Mammary epithelial cell (primary cell): ENCODE data around the gene SFTPB.

Experiments
- CTCF ChIP-seq, 2 donors: IDR thresholded peaks in 1 of 2; conservative IDR thresholded peaks in 1 of 2; 2 replicates each; pipeline ENCODE4 v1.5.1; 2011 to 2012; ENCODE audit warnings: inconsistent platforms in 2 of 2, low read length in 2 of 2, mild to moderate bottlenecking in 2 of 2, control low read depth in 1 of 2, low read depth in 1 of 2; ENCODE audit not compliant: insufficient read depth in 1 of 2; ENCODE audit errors: extremely low read depth in 1 of 2
- EZH2 ChIP-seq: IDR thresholded peaks from 2 replicates; pipeline ENCODE4 v1.6.1; 2012; ENCODE audit warnings: low read length, inconsistent platforms, borderline replicate concordance

GRCh38 chr2:85705680-85706039, 37.7 kb upstream of the SFTPB start:
- TF ChIP-seq CTCF (conservative IDR thresholded peaks at IDR 0.05 in 1 of 2, IDR thresholded peaks at IDR 0.05 in 1 of 2; ENCODE audit: extremely low read depth in 1 of 2, insufficient read depth in 1 of 2, low read depth in 1 of 2, low read length in 2 of 2), result no peak
- no peak for TF ChIP-seq EZH2
